ENCODE data around the gene MRPL14.

DNA sequence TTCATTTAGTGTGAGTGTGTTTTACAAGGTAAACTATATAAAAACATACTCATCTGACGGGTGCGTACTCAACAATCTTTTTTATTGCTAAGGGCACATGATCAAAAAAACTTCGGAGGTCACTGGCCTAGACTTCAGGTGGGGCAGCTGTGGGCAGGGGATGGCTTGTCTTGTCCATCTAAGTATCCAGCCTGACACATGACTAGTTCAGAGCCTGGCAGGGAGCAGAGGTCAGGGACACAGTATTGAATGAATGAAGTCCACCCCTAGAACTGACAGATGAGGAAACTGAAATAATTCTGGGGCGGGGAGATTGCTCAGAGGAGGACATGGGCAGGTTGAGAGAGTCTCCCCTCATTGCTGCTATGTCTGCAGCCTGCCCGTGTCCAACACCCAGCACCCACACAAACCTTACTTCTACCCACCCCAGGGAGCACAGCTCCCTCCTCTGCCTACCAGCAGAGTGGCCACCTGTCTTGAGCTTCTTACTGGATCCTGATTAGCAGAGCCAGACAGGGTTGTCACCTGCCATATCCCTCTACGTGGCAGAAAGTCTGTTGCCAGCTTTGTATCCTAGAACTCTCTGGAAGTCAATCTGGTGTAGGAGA is 48.9 kb downstream of the MRPL14 start:
- TF ChIP-seq EZH2 (IDR thresholded peaks at IDR 0.05; ENCODE audit: low read depth, low read length, severe bottlenecking) (no peak), YY1 (IDR thresholded peaks at IDR 0.05; ENCODE audit: low read depth, low read length) (no peak), CTCF (IDR thresholded peaks at IDR 0.05; ENCODE audit: control extremely low read depth in 1 of 3, insufficient read depth in 1 of 3, low read depth in 1 of 3, low read length in 3 of 3) (no peak), POLR2AphosphoS5 (IDR thresholded peaks at IDR 0.05; ENCODE audit: low read depth, low read length) (no peak), POLR2A (IDR thresholded peaks at IDR 0.05; ENCODE audit: control extremely low read depth in 1 of 2, low read depth in 2 of 2, low read length in 2 of 2) (no peak), KDM1A (IDR thresholded peaks at IDR 0.05; ENCODE audit: borderline replicate concordance, low read length) (no peak)
